ENCODE results near the gene EPB41. TPM values are rescaled to one million over a fixed set of nuclear protein-coding genes. Genes with fewer than 3 reads are reported as not detected.
A peak's percentile ranks its signal among the peaks of the same experiment; 100 is the strongest.
"Not testable (repeated sequence)": the region's sequence is repeated elsewhere in the genome, so short reads cannot be mapped to it uniquely, and the experiment has no call there.

Gene EPB41
- total and polyA plus RNA-seq, 3 experiments from 2014 or later, result 89.9 to 96.2 (median 93.6) TPM

DNA sequence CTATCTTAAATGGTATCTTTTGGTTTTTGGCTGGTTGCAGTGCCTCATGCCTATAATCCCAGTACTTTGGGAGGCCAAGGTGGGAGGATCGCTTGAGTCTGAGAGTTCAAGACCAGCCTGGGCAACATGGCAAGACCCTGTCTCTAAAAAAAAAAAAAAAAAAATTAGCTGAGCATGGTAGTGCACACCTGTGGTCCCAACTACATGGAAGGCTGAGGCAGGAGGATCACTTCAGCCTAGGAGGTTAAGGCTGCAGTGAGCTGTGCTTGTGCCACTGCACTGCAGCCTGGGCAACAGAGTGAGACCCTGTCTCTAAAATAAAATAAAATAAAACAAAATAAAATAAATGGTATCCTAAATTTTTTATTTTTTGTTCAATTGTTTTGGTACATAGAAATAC lies 131.3 kb downstream of the EPB41 start:
- H3K36me3 ChIP-seq (ENCODE audit: insufficient read depth, low read length); H3K9me3 Mint-ChIP-seq; H3K27me3 ChIP-seq (ENCODE audit: insufficient read depth, low read length, poor library complexity, severe bottlenecking); H3K4me1 ChIP-seq (ENCODE audit: insufficient read depth, low read length); H3K4me1 Mint-ChIP-seq; H3K4me3 Mint-ChIP-seq; H3K27me3 Mint-ChIP-seq; POLR2A ChIA-PET; H3K4me3 ChIP-seq (ENCODE audit: low read length); DNase-seq; H3K9me3 ChIP-seq (ENCODE audit: low read length); H3K27ac ChIP-seq (ENCODE audit: low read depth, low read length); CTCF ChIA-PET; H3K27ac Mint-ChIP-seq: not testable (repeated sequence)
- H3K36me3 Mint-ChIP-seq, result peaks cover 0 to 68% (median 17%) of the 10 kb centered on the region in 3 donors

DNA sequence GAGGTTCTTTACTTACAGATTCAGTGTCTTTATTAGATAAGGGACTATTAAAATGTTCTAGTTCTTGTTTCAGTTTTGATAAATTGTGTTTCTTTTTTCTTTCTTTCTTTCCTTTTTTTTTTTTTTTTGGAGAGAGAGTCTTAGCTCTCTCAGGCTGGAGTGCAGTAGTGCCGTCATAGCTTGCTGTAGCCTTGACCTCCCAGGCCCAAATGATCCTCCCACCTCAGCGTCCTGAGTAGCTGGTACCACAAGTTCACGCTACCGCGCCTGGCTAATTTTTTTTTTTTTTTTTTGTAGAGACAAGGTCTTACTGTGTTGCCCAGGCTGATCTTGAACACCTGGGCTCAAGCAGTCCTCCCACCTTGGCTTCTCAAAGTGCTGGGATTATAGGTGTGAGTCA lies 132.8 kb downstream of the EPB41 start:
- Mint-ChIP-seq H3K27me3 (no peaks in the 10 kb centered on the region), H3K9me3 (no peaks in the 10 kb centered on the region), H3K4me1 (peaks cover 0 to 6% (median 2%) of the 10 kb centered on the region in 3 donors), H3K36me3 (peaks cover 0 to 66% (median 12%) of the 10 kb centered on the region in 3 donors), H3K4me3 (no peak overlapping the region), H3K27ac (peak overlapping the region in 3 of 8 donors; percentile 5 to 66 (median 27))
- DNase-seq, result no peak
- POLR2A ChIA-PET, result interaction anchor here (0.7 kb wide), 1 partner anchor 371 kb away, joined by 4 read pairs; no protein-coding TSS in a partner anchor
- H3K27ac ChIP-seq (ENCODE audit: low read depth, low read length), result no peak overlapping the region
- CTCF ChIA-PET, result no interaction called here
- H3K27me3 ChIP-seq (ENCODE audit: insufficient read depth, low read length, poor library complexity, severe bottlenecking), result no peaks in the 10 kb centered on the region
- H3K9me3 ChIP-seq (ENCODE audit: low read length), result no peaks in the 10 kb centered on the region
- H3K4me3 ChIP-seq (ENCODE audit: low read length), result no peak overlapping the region
- no peaks in the 10 kb centered on the region for H3K4me1 ChIP-seq (ENCODE audit: insufficient read depth, low read length)
- peaks cover 5% of the 10 kb centered on the region for H3K36me3 ChIP-seq (ENCODE audit: insufficient read depth, low read length)

DNA sequence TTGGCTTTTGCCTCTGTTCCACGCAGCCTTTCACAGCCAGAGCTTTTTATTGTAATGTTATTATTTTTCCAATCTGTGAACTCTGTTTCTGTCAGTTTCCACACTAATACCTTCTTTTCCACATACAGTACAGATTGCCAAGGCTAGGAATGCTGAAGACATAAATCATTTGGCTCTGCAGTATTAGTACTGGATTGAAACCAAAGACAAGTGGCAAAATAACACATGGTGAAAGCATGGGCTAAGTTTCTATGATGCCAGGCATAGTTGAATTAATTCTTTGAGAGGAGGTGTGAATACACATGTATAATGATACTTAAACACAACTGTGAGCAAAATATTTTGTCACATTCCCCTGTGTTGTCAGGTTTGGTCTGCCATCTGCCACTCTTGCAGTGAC lies 135.8 kb downstream of the EPB41 start:
- Histone ChIP-seq H3K36me3 (ENCODE audit: insufficient read depth, low read length) (peaks cover 16% of the 10 kb centered on the region), H3K27ac (ENCODE audit: low read depth, low read length) (no peak overlapping the region), H3K4me3 (ENCODE audit: low read length) (no peak overlapping the region), H3K4me1 (ENCODE audit: insufficient read depth, low read length) (no peaks in the 10 kb centered on the region), H3K9me3 (ENCODE audit: low read length) (no peaks in the 10 kb centered on the region), H3K27me3 (ENCODE audit: insufficient read depth, low read length, poor library complexity, severe bottlenecking) (no peaks in the 10 kb centered on the region)
- H3K36me3 Mint-ChIP-seq, result peaks cover 0 to 69% (median 6%) of the 10 kb centered on the region in 3 donors
- no peak for DNase-seq
- no peak overlapping the region for H3K4me3 Mint-ChIP-seq
- ChIA-PET CTCF (no interaction called here), POLR2A (no interaction called here)
- no peaks in the 10 kb centered on the region for H3K9me3 Mint-ChIP-seq
- H3K4me1 Mint-ChIP-seq, result peaks cover 0 to 2% (median 2%) of the 10 kb centered on the region in 3 donors
- H3K27ac Mint-ChIP-seq, result peak overlapping the region in 3 of 8 donors; percentile 23 to 57 (median 32)
- H3K27me3 Mint-ChIP-seq, result no peaks in the 10 kb centered on the region

DNA sequence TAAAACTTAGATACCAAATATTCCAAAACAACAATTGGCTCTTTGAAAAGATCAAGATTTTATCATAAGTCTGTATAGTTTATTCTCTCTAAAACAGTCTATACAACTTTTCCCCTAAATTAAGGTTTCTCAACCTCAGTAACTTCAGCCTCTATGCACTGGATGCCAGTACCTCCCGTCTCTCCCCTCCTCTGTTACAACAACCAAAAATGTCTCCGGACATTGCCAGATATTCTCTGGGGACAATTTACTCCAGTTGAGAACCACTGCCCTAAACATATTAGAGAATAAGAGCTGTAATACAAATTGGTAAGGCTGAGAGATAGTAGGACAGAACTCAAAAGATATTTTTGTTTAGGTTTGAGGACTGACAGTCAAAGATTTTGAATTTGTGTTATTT lies 137.7 kb downstream of the EPB41 start:
- peak overlapping the region in 3 of 8 donors; percentile 6 to 79 (median 8) for H3K27ac Mint-ChIP-seq
- no peak for DNase-seq
- Histone ChIP-seq H3K27me3 (ENCODE audit: insufficient read depth, low read length, poor library complexity, severe bottlenecking) (no peaks in the 10 kb centered on the region), H3K9me3 (ENCODE audit: low read length) (no peaks in the 10 kb centered on the region), H3K27ac (ENCODE audit: low read depth, low read length) (no peak overlapping the region), H3K4me3 (ENCODE audit: low read length) (no peak overlapping the region), H3K4me1 (ENCODE audit: insufficient read depth, low read length) (no peaks in the 10 kb centered on the region), H3K36me3 (ENCODE audit: insufficient read depth, low read length) (peaks cover 16% of the 10 kb centered on the region)
- H3K4me1 Mint-ChIP-seq, result peaks cover 0 to 2% (median 0%) of the 10 kb centered on the region in 3 donors
- POLR2A ChIA-PET, result no interaction called here
- H3K27me3 Mint-ChIP-seq, result no peaks in the 10 kb centered on the region
- CTCF ChIA-PET, result no interaction called here
- peaks cover 0 to 70% (median 7%) of the 10 kb centered on the region in 3 donors for H3K36me3 Mint-ChIP-seq
- H3K9me3 Mint-ChIP-seq, result no peaks in the 10 kb centered on the region
- no peak overlapping the region for H3K4me3 Mint-ChIP-seq

DNA sequence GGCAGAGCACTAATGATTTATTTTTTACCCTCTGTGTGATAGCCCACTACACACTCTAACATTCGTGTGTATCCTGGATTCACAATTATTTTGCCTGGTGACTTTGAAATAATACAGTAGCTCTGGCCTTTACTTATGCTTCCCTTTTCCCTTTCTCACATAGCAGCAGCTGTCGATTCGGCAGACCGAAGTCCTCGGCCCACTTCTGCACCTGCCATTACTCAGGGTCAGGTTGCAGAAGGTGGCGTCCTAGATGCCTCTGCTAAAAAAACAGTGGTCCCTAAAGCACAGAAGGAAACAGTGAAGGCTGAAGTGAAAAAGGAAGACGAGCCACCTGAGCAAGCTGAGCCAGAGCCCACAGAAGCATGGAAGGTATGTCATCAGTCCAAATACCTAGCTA lies 138.6 kb downstream of the EPB41 start:
- ChIA-PET CTCF (no interaction called here), POLR2A (no interaction called here)
- no peaks in the 10 kb centered on the region for H3K4me1 ChIP-seq (ENCODE audit: insufficient read depth, low read length)
- Mint-ChIP-seq H3K4me3 (peak overlapping the region in 2 of 7 donors; percentile 34 to 45), H3K36me3 (peaks cover 0 to 71% (median 7%) of the 10 kb centered on the region in 3 donors), H3K4me1 (peaks cover 0 to 3% (median 2%) of the 10 kb centered on the region in 3 donors), H3K9me3 (no peaks in the 10 kb centered on the region), H3K27me3 (no peaks in the 10 kb centered on the region), H3K27ac (no peak overlapping the region)
- no peaks in the 10 kb centered on the region for H3K9me3 ChIP-seq (ENCODE audit: low read length)
- H3K4me3 ChIP-seq (ENCODE audit: low read length), result no peak overlapping the region
- no peak for DNase-seq
- H3K27ac ChIP-seq (ENCODE audit: low read depth, low read length), result no peak overlapping the region
- H3K27me3 ChIP-seq (ENCODE audit: insufficient read depth, low read length, poor library complexity, severe bottlenecking), result no peaks in the 10 kb centered on the region
- H3K36me3 ChIP-seq (ENCODE audit: insufficient read depth, low read length), result peaks cover 16% of the 10 kb centered on the region

DNA sequence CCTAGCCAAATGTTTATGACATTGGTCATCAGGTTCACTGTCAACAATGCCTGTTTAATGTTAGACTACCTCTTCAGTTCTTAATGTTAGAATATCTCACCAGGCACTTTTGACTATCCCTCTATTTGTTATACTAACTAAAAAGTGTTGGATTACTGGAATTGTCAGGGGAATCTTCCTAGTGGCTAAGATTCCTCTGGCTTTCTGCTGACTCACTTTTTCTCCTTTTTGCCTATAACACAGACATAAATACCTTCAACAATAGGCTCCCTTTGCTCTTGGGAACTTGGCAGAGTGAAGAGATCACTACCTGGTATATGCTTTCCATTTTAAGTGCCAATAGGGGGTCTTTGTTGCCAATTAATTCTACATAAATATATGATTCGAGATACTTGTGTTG lies 140.8 kb downstream of the EPB41 start:
- Histone ChIP-seq H3K9me3 (ENCODE audit: low read length) (no peaks in the 10 kb centered on the region), H3K36me3 (ENCODE audit: insufficient read depth, low read length) (peaks cover 16% of the 10 kb centered on the region), H3K27ac (ENCODE audit: low read depth, low read length) (no peak overlapping the region), H3K4me1 (ENCODE audit: insufficient read depth, low read length) (no peaks in the 10 kb centered on the region), H3K4me3 (ENCODE audit: low read length) (no peak overlapping the region), H3K27me3 (ENCODE audit: insufficient read depth, low read length, poor library complexity, severe bottlenecking) (no peaks in the 10 kb centered on the region)
- CTCF ChIA-PET, result no interaction called here
- Mint-ChIP-seq H3K27me3 (no peaks in the 10 kb centered on the region), H3K4me1 (peaks cover 0 to 3% (median 0%) of the 10 kb centered on the region in 3 donors), H3K36me3 (peaks cover 0 to 67% (median 5%) of the 10 kb centered on the region in 3 donors), H3K4me3 (no peak overlapping the region), H3K9me3 (no peaks in the 10 kb centered on the region), H3K27ac (peak overlapping the region in 1 of 8 donors; percentile 36)
- POLR2A ChIA-PET, result interaction anchor here (0.7 kb wide), 1 partner anchor 819 kb away, joined by 5 read pairs; the partner anchor contains the start of gene ATP5IF1
- no peak for DNase-seq

DNA sequence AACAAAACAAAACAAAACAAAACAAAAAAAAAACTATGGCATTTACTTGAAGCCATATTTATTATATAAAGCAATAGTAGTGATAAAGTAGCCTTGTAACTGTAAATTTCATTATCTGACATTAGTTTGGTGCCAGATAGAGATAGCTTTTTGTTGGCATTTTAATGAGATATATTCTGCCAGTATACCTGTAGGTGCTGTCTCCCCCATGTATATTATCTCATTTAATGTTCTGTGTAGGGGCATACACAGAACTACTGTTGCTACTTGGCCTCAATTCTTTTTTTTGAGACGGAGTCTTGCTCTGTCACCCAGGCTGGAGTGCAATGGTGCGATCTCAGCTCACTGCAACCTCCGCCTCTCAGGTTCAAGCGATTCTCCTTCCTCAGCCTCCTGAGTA lies 141.9 kb downstream of the EPB41 start:
- ChIA-PET CTCF (no interaction called here), POLR2A (no interaction called here)
- H3K4me1 ChIP-seq (ENCODE audit: insufficient read depth, low read length), result no peaks in the 10 kb centered on the region
- H3K9me3 Mint-ChIP-seq, result no peaks in the 10 kb centered on the region
- H3K36me3 Mint-ChIP-seq, result peaks cover 0 to 69% (median 8%) of the 10 kb centered on the region in 3 donors
- no peak overlapping the region for H3K4me3 ChIP-seq (ENCODE audit: low read length)
- no peak overlapping the region for H3K27ac Mint-ChIP-seq
- H3K9me3 ChIP-seq (ENCODE audit: low read length), result no peaks in the 10 kb centered on the region
- peaks cover 0 to 3% (median 0%) of the 10 kb centered on the region in 3 donors for H3K4me1 Mint-ChIP-seq
- no peak overlapping the region for H3K4me3 Mint-ChIP-seq
- H3K27ac ChIP-seq (ENCODE audit: low read depth, low read length), result no peak overlapping the region
- DNase-seq, result no peak
- peaks cover 15% of the 10 kb centered on the region for H3K36me3 ChIP-seq (ENCODE audit: insufficient read depth, low read length)
- H3K27me3 ChIP-seq (ENCODE audit: insufficient read depth, low read length, poor library complexity, severe bottlenecking), result no peaks in the 10 kb centered on the region
- H3K27me3 Mint-ChIP-seq, result no peaks in the 10 kb centered on the region

DNA sequence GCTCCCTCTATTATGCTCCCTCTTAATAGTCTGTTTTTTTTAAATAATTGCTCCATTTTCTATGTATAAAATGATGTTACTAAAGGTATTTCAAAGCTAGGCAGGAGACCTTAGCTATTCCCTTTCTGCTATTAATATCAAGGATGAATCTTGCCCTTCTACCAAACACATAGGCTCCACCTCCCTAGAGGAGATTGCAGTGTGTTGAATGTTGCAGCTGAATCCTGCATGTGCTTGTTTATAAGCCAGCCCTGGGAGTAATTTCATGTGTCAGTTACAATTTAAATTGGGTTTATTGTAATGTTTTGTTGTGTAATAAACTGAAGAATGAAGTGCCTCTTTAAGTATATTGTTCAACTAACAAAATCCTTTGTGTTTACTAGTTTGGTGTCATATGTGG lies 143.3 kb downstream of the EPB41 start:
- Mint-ChIP-seq H3K27ac (peak overlapping the region in 1 of 8 donors; percentile 18), H3K9me3 (no peaks in the 10 kb centered on the region), H3K36me3 (peaks cover 0 to 70% (median 8%) of the 10 kb centered on the region in 3 donors), H3K4me3 (no peak overlapping the region), H3K27me3 (no peaks in the 10 kb centered on the region), H3K4me1 (peaks cover 5 to 10% (median 6%) of the 10 kb centered on the region in 3 donors)
- CTCF ChIA-PET, result interaction anchor here (1.4 kb wide), 1 partner anchor 94 kb away, joined by 3 read pairs; no protein-coding TSS in a partner anchor
- no peak for DNase-seq
- H3K4me1 ChIP-seq (ENCODE audit: insufficient read depth, low read length), result no peaks in the 10 kb centered on the region
- no peak overlapping the region for H3K27ac ChIP-seq (ENCODE audit: low read depth, low read length)
- H3K27me3 ChIP-seq (ENCODE audit: insufficient read depth, low read length, poor library complexity, severe bottlenecking), result no peaks in the 10 kb centered on the region
- H3K9me3 ChIP-seq (ENCODE audit: low read length), result no peaks in the 10 kb centered on the region
- peaks cover 18% of the 10 kb centered on the region for H3K36me3 ChIP-seq (ENCODE audit: insufficient read depth, low read length)
- no peak overlapping the region for H3K4me3 ChIP-seq (ENCODE audit: low read length)
- POLR2A ChIA-PET, result no interaction called here

Measured in CD8-positive, alpha-beta memory T cell (primary cell).